ENCODE data around the gene NOS3. TPM values are rescaled to one million over a fixed set of nuclear protein-coding genes. Genes with fewer than 3 reads are reported as not detected.

The NOS3 gene
- total and polyA plus RNA-seq, 9 of the 15 experiments (the other 6 are each of a cell fraction or from before 2014, with no cell fraction given) = 1.1 to 121 (median 23.6) TPM

DNA sequence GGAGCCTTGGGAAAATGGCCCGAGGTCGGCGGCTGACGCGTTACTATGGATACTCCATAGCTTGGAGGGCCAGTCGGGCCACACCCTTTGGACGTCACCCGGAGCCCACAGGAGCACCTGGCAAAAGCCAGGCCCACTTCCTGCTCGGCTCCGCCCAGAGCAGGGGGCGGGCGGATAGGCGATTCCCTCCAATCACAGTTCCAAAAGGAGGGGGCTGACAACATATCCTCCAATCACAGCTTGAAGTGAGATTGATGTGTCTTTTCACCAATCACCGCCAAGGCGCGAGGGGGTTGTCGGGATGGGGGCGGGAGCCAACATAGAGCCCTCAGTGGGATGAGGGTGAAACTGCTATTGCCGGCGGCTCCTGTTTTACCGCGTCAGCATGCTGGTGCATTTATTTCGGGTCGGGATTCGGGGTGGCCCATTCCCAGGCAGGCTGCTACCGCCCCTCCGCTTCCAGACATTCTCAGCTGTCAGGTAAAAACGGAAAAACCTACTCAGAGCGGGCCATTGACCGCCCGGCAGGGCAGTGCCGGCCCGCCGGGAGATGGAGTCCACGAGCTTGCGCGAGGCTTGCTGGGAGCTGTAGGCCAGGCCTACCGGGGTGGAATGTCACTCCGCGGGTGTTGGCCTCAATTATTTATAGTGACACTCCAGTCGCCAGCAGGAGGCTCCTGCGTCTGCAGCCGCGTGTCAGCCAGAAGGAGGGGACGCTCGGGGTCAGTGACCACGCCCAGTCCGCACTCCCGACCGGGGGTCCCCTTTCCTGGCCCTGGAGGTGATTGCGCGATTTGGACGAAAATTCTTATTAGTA lies 37.5 kb downstream of the NOS3 start, which contains the start of gene ABCB8:
Gene ABCB8 (plus strand): TSS at position 320 of the 817 bp plus-strand sequence. CDS start 66 bp downstream, at position 386.
- WGBS (ENCODE audit: insufficient coverage, low coverage, missing lambda C conversion rate) = under 1% methylated on average over 53 of the region's 53 CpGs
- Histone ChIP-seq H3K9ac (ENCODE audit: insufficient read depth in 1 of 2, low read depth in 2 of 2, low read length in 2 of 2) (peak within 1 kb of the TSS; percentile 64 to 91), H4K20me1 (replicated peaks; ENCODE audit: control insufficient read depth, insufficient read depth, low read length) (no peaks in the 10 kb centered on the region), H3K9me3 (replicated peaks; ENCODE audit: control insufficient read depth, insufficient read depth, low read depth, low read length) (no peaks in the 10 kb centered on the region), H3K27me3 (ENCODE audit: control insufficient read depth in 2 of 2, insufficient read depth in 2 of 2, low read length in 2 of 2) (no peaks in the 10 kb centered on the region), H3K27ac (ENCODE audit: extremely low read depth, low read depth, low read length) (peak within 1 kb of the TSS; percentile 73), H2AFZ (ENCODE audit: low read depth, low read length) (peak within 1 kb of the TSS; percentile 94), H3K9me1 (ENCODE audit: control insufficient read depth, insufficient read depth, low read length) (no peaks in the 10 kb centered on the region), H3K79me2 (ENCODE audit: control insufficient read depth, insufficient read depth, low read length) (peaks cover 34% of the 10 kb centered on the region), H3K4me1 (replicated peaks in 1 of 2; ENCODE audit: control insufficient read depth in 2 of 2, insufficient read depth in 2 of 2, low read length in 2 of 2) (peaks cover 35 to 56% of the 10 kb centered on the region in 2 experiments), H3K4me2 (ENCODE audit: insufficient read depth, low read length) (peak within 1 kb of the TSS; percentile 82), H3K4me3 (peak within 1 kb of the TSS; percentile 58), H3K36me3 (ENCODE audit: control insufficient read depth, insufficient read depth, low read length) (peaks cover 30% of the 10 kb centered on the region; the same call in 2 of the 3 replicates)
- peak; percentile 100 for DNase-seq (ENCODE audit: extremely low read depth in 1 of 4, low spot score in 3 of 4)
- TSS peak; percentile 79 for BruUV-seq (replicated peaks)
- in situ Hi-C loops (cut with MboI) (no loop called here), intact Hi-C loops (cut with micrococcal nuclease) (loop anchor here (1.0 to 2.0 kb wide), 7 partner anchors 11 to 198 kb away; partner anchors contain the start of genes ABCF2 and TMUB1)
- POLR2A ChIA-PET = interaction anchor here (0.5 to 14.3 kb wide), 22 partner anchors 9 to 174 kb away, joined by 3 to 146 read pairs (median 4); partner anchors contain the start of genes AGAP3 and FASTK
- peak; percentile 93 for ATAC-seq
- CTCF ChIA-PET (ENCODE audit: low intra/inter-chr PET ratio) = interaction anchor here (0.6 to 2.4 kb wide), 8 partner anchors 20 to 145 kb away, joined by 3 to 33 read pairs (median 4); partner anchors contain the start of genes CDK5 and SLC4A2
- FAIRE-seq = peak; percentile 100
- 0 out of 4 replicates have a peak, but pooled peaks of 1 of the 2 experiments have one; percentile 12 for TF ChIP-seq ETV6 (IDR thresholded peaks at IDR 0.05; ENCODE audit: borderline replicate concordance in 1 of 2, low read depth in 2 of 2, low read length in 1 of 2)
- TF ChIP-seq ETV6 (CRISPR knock-in tag; IDR thresholded peaks at IDR 0.05; ENCODE audit: borderline replicate concordance) = 0 out of 2 replicates have a peak, but pooled peaks have one; percentile 48
- TF ChIP-seq ZNF584 (CRISPR knock-in tag; IDR thresholded peaks at IDR 0.05; ENCODE audit: low read depth) = peak; percentile 87
- TF ChIP-seq ZNF512 (tag; IDR thresholded peaks at IDR 0.05) = no peak
- no peak for TF ChIP-seq USF2 (CRISPR knock-in tag; IDR thresholded peaks at IDR 0.05)
- peak; percentile 1 for TF ChIP-seq MXD1 (CRISPR knock-in tag; IDR thresholded peaks at IDR 0.05; ENCODE audit: borderline replicate concordance, poor library complexity, severe bottlenecking)
- TF ChIP-seq ZNF143 (CRISPR knock-in tag; IDR thresholded peaks at IDR 0.05) = peak; percentile 95
- peak; percentile 64; the same call in 1 of the 2 replicates for TF ChIP-seq ETV5 (CRISPR knock-in tag; IDR thresholded peaks at IDR 0.05; ENCODE audit: low read depth)
- no peak for TF ChIP-seq HOXB6 (CRISPR knock-in tag; IDR thresholded peaks at IDR 0.05; ENCODE audit: borderline replicate concordance)
- peak; percentile 97 for TF ChIP-seq MEIS2 (IDR thresholded peaks at IDR 0.05; ENCODE audit: partially characterized antibody)
- TF ChIP-seq CSDE1 (IDR thresholded peaks at IDR 0.05) = no peak; a peak in 1 of 4 replicates
- TF ChIP-seq DMBX1 (CRISPR knock-in tag; IDR thresholded peaks at IDR 0.05; ENCODE audit: borderline replicate concordance) = peak; percentile 60; the same call in 1 of the 2 replicates
- peak; percentile 16 for TF ChIP-seq TCF3 (CRISPR knock-in tag; IDR thresholded peaks at IDR 0.05)
- TF ChIP-seq SRF (CRISPR knock-in tag; IDR thresholded peaks at IDR 0.05) = peak in 1 of 2 experiments; percentile 72; a peak in 2 of 4 replicates
- 0 out of 2 replicates have a peak, but pooled peaks have one; percentile 14 for TF ChIP-seq SREBF1 (IDR thresholded peaks at IDR 0.05; ENCODE audit: borderline replicate concordance, low read depth, low read length)

Data from K562 (cell line).